H1 (cell line): ENCODE data around the gene CAPZB. TPM values are rescaled to one million over a fixed set of nuclear protein-coding genes. Genes with fewer than 3 reads are reported as not detected.

ENCODE experiments used
- CBX8 ChIP-seq: fragments of 300-800, 300-1000 bp; sonication (generic); IDR thresholded peaks from 2 replicates; pipeline ENCODE4 v1.7.1; 2016; ENCODE audit warnings: low read depth, low read length, borderline replicate concordance
- MAFK ChIP-seq: IDR thresholded peaks from 2 replicates; pipeline ENCODE4 v1.6.1; 2012; ENCODE audit warnings: low read depth, mild to moderate bottlenecking, improper control_type of control experiment, low read length
- RBBP5 ChIP-seq: IDR thresholded peaks from 2 replicates; pipeline ENCODE4 v1.7.1; 2012; ENCODE audit warnings: low read depth, mild to moderate bottlenecking, inconsistent platforms, low read length, moderate library complexity, borderline replicate concordance
- RFX5 ChIP-seq: IDR thresholded peaks from 2 replicates; pipeline ENCODE4 v1.6.1; 2011; ENCODE audit warnings: low read depth, low read length, improper control_type of control experiment, borderline replicate concordance
- SP2 ChIP-seq: IDR thresholded peaks from 2 replicates; pipeline ENCODE4 v1.6.1; 2012; ENCODE audit warnings: mild to moderate bottlenecking, low read length, inconsistent platforms
- TBP ChIP-seq: IDR thresholded peaks from 2 replicates; pipeline ENCODE4 v1.6.1; 2011; ENCODE audit warnings: low read depth, low read length, improper control_type of control experiment
- polyA plus RNA-seq, 7 experiments: library from polyadenylated mRNA; depleted of rRNA in 3 of 7; stranded (reverse) in 5 of 7; unstranded in 2 of 7; fragments of >200 nt in 5 of 7; fragments of 200-250 nt in 2 of 7; gene quantifications; 1 replicate in 5 of 7; 2 replicates in 1 of 7; 4 replicates in 1 of 7; pipeline versions ENCODE4 v1.2.1 to v1.2.3, GENCODE V29; 2011 to 2013; ENCODE audit warnings: missing spikeins in 2 of 7, mixed read lengths in 2 of 7
- total RNA-seq: library from RNA; stranded (reverse); fragmentation: NEBNext Ultra II Directional; extraction: Animal tissue kit (Norgen Biotek cat#: 25700); gene quantifications from 2 replicates; pipeline ENCODE4 v1.2.1, GENCODE V29; 2021

The CAPZB gene
- total and polyA plus RNA-seq, 2 of the 8 experiments (the other 6 are each of a cell fraction or from before 2014, with no cell fraction given): 162 to 371 TPM

DNA sequence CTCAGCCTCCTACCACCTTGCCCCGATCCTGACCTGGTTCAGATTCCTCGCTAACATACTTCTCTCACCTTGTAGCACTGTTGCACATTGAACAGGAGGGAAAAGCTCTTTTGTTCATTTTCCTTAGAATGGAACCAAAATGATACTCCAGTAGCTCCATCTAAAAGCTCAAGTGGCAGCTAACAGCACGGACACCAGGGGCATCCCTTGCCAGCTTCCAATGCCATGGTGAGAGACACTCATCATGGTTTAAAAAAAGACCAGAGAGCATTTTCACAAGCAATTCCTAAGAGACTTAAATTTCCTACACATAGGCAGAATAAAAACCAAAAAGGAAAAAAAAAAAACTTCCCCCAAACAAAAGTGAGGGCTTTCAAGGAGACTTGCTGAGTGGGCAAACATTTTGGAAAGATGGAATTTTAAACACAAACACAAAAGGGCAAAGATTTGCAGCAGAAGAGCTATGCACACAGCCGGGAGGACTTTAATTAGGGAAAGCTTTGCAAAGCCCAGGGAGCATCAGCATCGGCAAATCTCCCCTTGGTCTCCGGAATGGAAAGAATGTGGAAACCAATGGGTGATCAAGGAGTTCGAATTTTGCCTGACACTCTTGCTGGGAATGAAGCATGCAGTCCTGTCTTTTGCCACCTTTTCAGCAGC is 84.3 kb downstream of the CAPZB start (continued):
- TF ChIP-seq RFX5: no peak
- no peak for TF ChIP-seq TBP
- TF ChIP-seq SP2: no peak
- TF ChIP-seq CBX8: no peak
- no peak for TF ChIP-seq MAFK
- TF ChIP-seq RBBP5: no peak
